ENCODE results near the gene TPM1. TPM values are rescaled to one million over a fixed set of nuclear protein-coding genes. Genes with fewer than 3 reads are reported as not detected.

TPM1 gene
- total RNA-seq, 1 experiment from 2014 or later, result 174 TPM

GRCh38 chr15:63063164-63063756 is 20.7 kb downstream of the TPM1 start:
- no peaks in the 10 kb centered on the region for H4K20me1 ChIP-seq (ENCODE audit: insufficient read depth)

GRCh38 chr15:63063877-63064409 is 21.4 kb downstream of the TPM1 start:
- H3F3A ChIP-seq (ENCODE audit: insufficient read depth, low read depth), result peaks cover 57% of the 10 kb centered on the region
- no peaks in the 10 kb centered on the region for H3K9me3 ChIP-seq (ENCODE audit: insufficient read depth, low read depth)
- no peak overlapping the region for H3K27ac ChIP-seq
- no peaks in the 10 kb centered on the region for H3K27me3 ChIP-seq (ENCODE audit: insufficient read depth, low read depth)
- ChIA-PET POLR2A (ENCODE audit: unreplicated experiment) (interaction anchor here (0.8 kb wide), 1 partner anchor 122 kb away, joined by 14 read pairs; no protein-coding TSS in a partner anchor), CTCF (no interaction called here)
- BruUV-seq (replicated peaks), result no TSS peak
- no peaks in the 10 kb centered on the region for H3K4me1 ChIP-seq (replicated peaks; ENCODE audit: insufficient read depth)
- peaks cover 79% of the 10 kb centered on the region for H3K36me3 ChIP-seq (ENCODE audit: low read depth)
- no peaks in the 10 kb centered on the region for H4K20me1 ChIP-seq (ENCODE audit: insufficient read depth)
- intact Hi-C loops (cut with micrococcal nuclease; ENCODE audit: unreplicated experiment), result no loop called here
- no peak overlapping the region for H3K4me2 ChIP-seq
- H2AFZ ChIP-seq, result no peak overlapping the region
- no peak for TF ChIP-seq EZH2 (IDR thresholded peaks at IDR 0.05; ENCODE audit: low read depth)
- TF ChIP-seq CTCF (conservative IDR thresholded peaks at IDR 0.05), result no peak
- H3K79me2 ChIP-seq (ENCODE audit: low read depth), result no peaks in the 10 kb centered on the region
- no peak for DNase-seq
- no peaks in the 10 kb centered on the region for H3K9me2 ChIP-seq (ENCODE audit: insufficient read depth)
- no peak overlapping the region for H3K4me3 ChIP-seq

More at GRCh38 chr15:63063164-63063756, 20.7 kb downstream of the TPM1 start:
- no peak overlapping the region for H3K27ac ChIP-seq
- no peak for DNase-seq
- H3K9me2 ChIP-seq (ENCODE audit: insufficient read depth), result no peaks in the 10 kb centered on the region
- H3K79me2 ChIP-seq (ENCODE audit: low read depth), result no peaks in the 10 kb centered on the region
- H3K4me2 ChIP-seq, result no peak overlapping the region
- peaks cover 52% of the 10 kb centered on the region for H3F3A ChIP-seq (ENCODE audit: insufficient read depth, low read depth)
- ChIA-PET POLR2A (ENCODE audit: unreplicated experiment) (no interaction called here), CTCF (no interaction called here)
- TF ChIP-seq CTCF (conservative IDR thresholded peaks at IDR 0.05), result no peak
- no peak for TF ChIP-seq EZH2 (IDR thresholded peaks at IDR 0.05; ENCODE audit: low read depth)
- H3K9me3 ChIP-seq (ENCODE audit: insufficient read depth, low read depth), result no peaks in the 10 kb centered on the region
- BruUV-seq (replicated peaks), result no TSS peak
- intact Hi-C loops (cut with micrococcal nuclease; ENCODE audit: unreplicated experiment), result no loop called here
- peaks cover 83% of the 10 kb centered on the region for H3K36me3 ChIP-seq (ENCODE audit: low read depth)
- H3K27me3 ChIP-seq (ENCODE audit: insufficient read depth, low read depth), result no peaks in the 10 kb centered on the region
- no peak overlapping the region for H3K4me3 ChIP-seq
- no peak overlapping the region for H2AFZ ChIP-seq
- H3K4me1 ChIP-seq (replicated peaks; ENCODE audit: insufficient read depth), result no peaks in the 10 kb centered on the region

- TF ChIP-seq CTCF (conservative IDR thresholded peaks at IDR 0.05) (no peak), EZH2 (IDR thresholded peaks at IDR 0.05; ENCODE audit: low read depth) (no peak)
- DNase-seq, result no peak
- no peaks in the 10 kb centered on the region for H3K27me3 ChIP-seq (ENCODE audit: insufficient read depth, low read depth)
- no peaks in the 10 kb centered on the region for H3K9me3 ChIP-seq (ENCODE audit: insufficient read depth, low read depth)
- intact Hi-C loops (cut with micrococcal nuclease; ENCODE audit: unreplicated experiment), result no loop called here
- no peak overlapping the region for H3K4me2 ChIP-seq
- ChIA-PET POLR2A (ENCODE audit: unreplicated experiment) (interaction anchor here (0.7 kb wide), 1 partner anchor 21 kb away, joined by 4 read pairs; no protein-coding TSS in a partner anchor), CTCF (no interaction called here)
- no peak overlapping the region for H3K27ac ChIP-seq
- H3K36me3 ChIP-seq (ENCODE audit: low read depth), result peaks cover 73% of the 10 kb centered on the region
- H3K79me2 ChIP-seq (ENCODE audit: low read depth), result no peaks in the 10 kb centered on the region
- H3K4me3 ChIP-seq, result no peak overlapping the region
- H4K20me1 ChIP-seq (ENCODE audit: insufficient read depth), result no peaks in the 10 kb centered on the region
- H2AFZ ChIP-seq, result no peak overlapping the region
- no TSS peak for BruUV-seq (replicated peaks)
- H3K9me2 ChIP-seq (ENCODE audit: insufficient read depth), result no peaks in the 10 kb centered on the region
- H3F3A ChIP-seq (ENCODE audit: insufficient read depth, low read depth), result peaks cover 55% of the 10 kb centered on the region
- no peaks in the 10 kb centered on the region for H3K4me1 ChIP-seq (replicated peaks; ENCODE audit: insufficient read depth)
Measured at GRCh38 chr15:63065262-63066221, 23.0 kb downstream of the TPM1 start.

Data from PC-9 (cell line).